Fibroblast of upper back skin (primary cell): Measurements from ENCODE around the gene CCNH.
A peak's percentile ranks its signal among the peaks of the same experiment; 100 is the strongest.

ENCODE experiments used
- DNase-seq: peaks from one replicate; pipeline ENCODE4 v3.0.0-alpha.2; 2013

The CCNH gene

GRCh38 chr5:87401626-87402025 is 11.1 kb downstream of the CCNH start:
- no peak for DNase-seq

- DNase-seq = peak; percentile 47
Measured at GRCh38 chr5:87400305-87400899, 12.3 kb downstream of the CCNH start.

- no peak for DNase-seq
Measured at GRCh38 chr5:87399720-87400119, 13.0 kb downstream of the CCNH start.

- no peak for DNase-seq
Measured at GRCh38 chr5:87398981-87399614, 13.6 kb downstream of the CCNH start.

- peak; percentile 69 for DNase-seq
Measured at GRCh38 chr5:87394411-87395165, 18.1 kb downstream of the CCNH start.

- peak; percentile 85 for DNase-seq
Measured at GRCh38 chr5:87393331-87393730, 19.4 kb downstream of the CCNH start.

GRCh38 chr5:87392801-87393200 is 19.9 kb downstream of the CCNH start:
- DNase-seq = peak; percentile 27

- DNase-seq = peak; percentile 14
Measured at GRCh38 chr5:87392170-87392569, 20.6 kb downstream of the CCNH start.

- DNase-seq = peak; percentile 61
Measured at GRCh38 chr5:87390576-87391199, 22.0 kb downstream of the CCNH start.

- no peak for DNase-seq
Measured at GRCh38 chr5:87390075-87390474, 22.7 kb downstream of the CCNH start.

GRCh38 chr5:87389296-87390034 is 23.3 kb downstream of the CCNH start:
- DNase-seq = no peak

- DNase-seq = no peak
Measured at GRCh38 chr5:87388129-87388528, 24.6 kb downstream of the CCNH start.

GRCh38 chr5:87385802-87386201 is 26.9 kb downstream of the CCNH start:
- DNase-seq = no peak

GRCh38 chr5:87383216-87383615 is 29.5 kb downstream of the CCNH start:
- no peak for DNase-seq

GRCh38 chr5:87382224-87382623 is 30.5 kb downstream of the CCNH start:
- no peak for DNase-seq

- no peak for DNase-seq
Measured at GRCh38 chr5:87372705-87373104, 40.0 kb downstream of the CCNH start.

- DNase-seq = no peak
Measured at GRCh38 chr5:87369431-87369830, 43.3 kb downstream of the CCNH start.

- no peak for DNase-seq
Measured at GRCh38 chr5:87368601-87369000, 44.1 kb downstream of the CCNH start.

GRCh38 chr5:87367243-87367642 is 45.5 kb downstream of the CCNH start:
- DNase-seq = no peak

GRCh38 chr5:87361536-87362213 is 51.1 kb downstream of the CCNH start:
- peak; percentile 57 for DNase-seq

- peak; percentile 88 for DNase-seq
Measured at GRCh38 chr5:87361031-87361445, 51.7 kb downstream of the CCNH start.

GRCh38 chr5:87360132-87360531 is 52.6 kb downstream of the CCNH start:
- DNase-seq = no peak
